ENCODE measurements around the gene PCDHB11. TPM values are rescaled to one million over a fixed set of nuclear protein-coding genes. Genes with fewer than 3 reads are reported as not detected.
A peak's percentile ranks its signal among the peaks of the same experiment; 100 is the strongest.
"Not testable (repeated sequence)": the region's sequence is repeated elsewhere in the genome, so short reads cannot be mapped to it uniquely, and the experiment has no call there.

PCDHB11 gene
- total RNA-seq, 4 donors from 2014 or later = 6.9 to 8.6 (median 7.6) TPM

DNA sequence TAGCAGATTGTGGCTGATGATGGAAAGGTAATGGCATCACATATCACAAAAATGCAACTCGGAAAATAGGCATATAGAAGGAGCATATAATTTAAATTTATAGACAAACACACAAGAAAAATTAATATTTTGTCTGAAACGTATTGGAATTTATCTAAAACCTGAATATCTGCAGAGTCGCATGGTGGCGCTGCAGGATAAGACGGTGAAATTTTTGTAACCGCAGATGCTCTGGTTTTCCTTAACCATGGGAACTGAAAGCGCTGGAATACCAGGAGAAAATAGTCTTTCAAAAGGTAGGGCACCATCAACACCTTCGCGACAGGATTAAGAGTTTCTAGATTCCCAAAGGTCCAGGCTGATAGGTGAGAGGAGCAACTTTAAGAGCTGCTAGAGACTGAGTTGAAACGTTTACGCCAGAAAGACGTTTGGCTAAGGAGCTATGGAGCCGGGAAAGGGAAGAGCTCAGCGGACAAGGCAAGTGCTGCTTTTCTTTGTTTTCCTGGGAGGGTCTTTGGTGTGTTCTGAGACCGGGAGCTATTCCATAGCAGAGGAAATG is 34.8 kb downstream of the PCDHB11 start:
- WGBS, 2 donors = 6 to 11% methylated on average over 15 of the region's 15 CpGs
- peak overlapping the region in 1 of 4 donors; percentile 9 for H3K4me3 ChIP-seq

DNA sequence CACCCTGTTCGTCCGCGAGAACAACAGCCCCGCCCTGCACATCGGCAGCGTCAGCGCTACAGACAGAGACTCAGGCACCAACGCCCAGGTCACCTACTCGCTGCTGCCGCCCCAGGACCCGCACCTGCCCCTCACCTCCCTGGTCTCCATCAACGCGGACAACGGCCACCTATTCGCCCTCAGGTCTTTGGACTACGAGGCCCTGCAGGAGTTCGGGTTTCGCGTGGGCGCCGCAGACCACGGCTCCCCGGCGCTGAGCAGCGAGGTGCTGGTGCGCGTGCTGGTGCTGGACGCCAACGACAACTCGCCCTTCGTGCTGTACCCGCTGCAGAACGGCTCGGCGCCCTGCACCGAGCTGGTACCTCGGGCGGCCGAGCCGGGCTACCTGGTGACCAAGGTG is 36.5 kb downstream of the PCDHB11 start:
- not testable (repeated sequence) for H3K27ac ChIP-seq; H3K27me3 ChIP-seq; H3K36me3 ChIP-seq; DNase-seq (ENCODE audit: low spot score in 2 of 2); H3K4me3 ChIP-seq; H3K4me1 ChIP-seq
- 30 to 39% methylated on average over 17 to 22 of the region's 40 CpGs for WGBS, 2 donors
- H3K9me3 ChIP-seq = peaks cover 4 to 100% (median 55%) of the 10 kb centered on the region in 4 donors

More for the DNA sequence above, 34.8 kb downstream of the PCDHB11 start:
- Histone ChIP-seq H3K27ac (no peak overlapping the region), H3K27me3 (no peaks in the 10 kb centered on the region), H3K4me1 (no peaks in the 10 kb centered on the region), H3K36me3 (peaks cover 0 to 10% (median 0%) of the 10 kb centered on the region in 3 donors), H3K9me3 (peaks cover 4 to 96% (median 48%) of the 10 kb centered on the region in 4 donors)
- no peak for DNase-seq (ENCODE audit: low spot score in 2 of 2)
- TF ChIP-seq, protein P1, sequence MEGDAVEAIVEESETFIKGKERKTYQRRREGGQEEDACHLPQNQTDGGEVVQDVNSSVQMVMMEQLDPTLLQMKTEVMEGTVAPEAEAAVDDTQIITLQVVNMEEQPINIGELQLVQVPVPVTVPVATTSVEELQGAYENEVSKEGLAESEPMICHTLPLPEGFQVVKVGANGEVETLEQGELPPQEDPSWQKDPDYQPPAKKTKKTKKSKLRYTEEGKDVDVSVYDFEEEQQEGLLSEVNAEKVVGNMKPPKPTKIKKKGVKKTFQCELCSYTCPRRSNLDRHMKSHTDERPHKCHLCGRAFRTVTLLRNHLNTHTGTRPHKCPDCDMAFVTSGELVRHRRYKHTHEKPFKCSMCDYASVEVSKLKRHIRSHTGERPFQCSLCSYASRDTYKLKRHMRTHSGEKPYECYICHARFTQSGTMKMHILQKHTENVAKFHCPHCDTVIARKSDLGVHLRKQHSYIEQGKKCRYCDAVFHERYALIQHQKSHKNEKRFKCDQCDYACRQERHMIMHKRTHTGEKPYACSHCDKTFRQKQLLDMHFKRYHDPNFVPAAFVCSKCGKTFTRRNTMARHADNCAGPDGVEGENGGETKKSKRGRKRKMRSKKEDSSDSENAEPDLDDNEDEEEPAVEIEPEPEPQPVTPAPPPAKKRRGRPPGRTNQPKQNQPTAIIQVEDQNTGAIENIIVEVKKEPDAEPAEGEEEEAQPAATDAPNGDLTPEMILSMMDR (IDR thresholded peaks at IDR 0.05) = no peak
- no peak for TF ChIP-seq EP300 (IDR thresholded peaks at IDR 0.05)
- no peak for TF ChIP-seq POLR2A (IDR thresholded peaks at IDR 0.05)

DNA sequence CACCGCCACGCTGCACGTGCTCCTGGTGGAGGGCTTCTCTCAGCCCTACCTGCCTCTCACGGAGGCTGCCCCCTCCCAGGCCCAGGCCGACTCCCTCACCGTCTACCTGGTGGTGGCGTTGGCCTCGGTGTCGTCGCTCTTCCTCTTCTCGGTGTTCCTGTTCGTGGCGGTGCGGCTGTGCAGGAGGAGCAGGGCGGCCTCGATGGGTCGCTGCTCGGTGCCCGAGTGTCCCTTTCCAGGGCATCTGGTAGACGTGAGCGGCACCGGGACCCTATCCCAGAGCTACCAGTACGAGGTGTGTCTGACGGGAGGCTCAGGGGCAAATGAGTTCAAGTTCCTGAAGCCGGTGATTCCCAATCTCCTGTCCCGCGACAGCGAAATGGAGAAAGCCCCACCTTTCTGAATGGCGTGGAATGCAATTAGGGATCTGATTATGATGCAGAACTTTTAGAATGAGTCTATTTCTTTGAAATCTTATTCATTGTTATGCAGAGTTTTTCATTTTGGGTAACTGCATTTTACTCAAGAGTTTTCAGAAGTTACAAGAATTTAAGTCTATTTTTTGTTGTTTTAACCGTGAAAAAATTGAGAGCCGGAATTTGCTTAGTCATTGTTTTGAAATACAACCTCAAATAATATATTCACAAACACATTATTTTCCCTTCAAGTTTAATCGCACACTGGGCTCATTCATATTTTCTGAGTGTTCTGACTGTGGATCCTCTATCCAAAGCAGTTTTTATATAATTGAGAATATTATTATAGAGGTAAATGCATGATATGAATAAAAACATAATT is 37.3 kb downstream of the PCDHB11 start:
- H3K4me1 ChIP-seq = no peaks in the 10 kb centered on the region
- no peak overlapping the region for H3K27ac ChIP-seq
- no peak overlapping the region for H3K4me3 ChIP-seq
- TF ChIP-seq POLR2A (IDR thresholded peaks at IDR 0.05) = no peak
- no peak for TF ChIP-seq EP300 (IDR thresholded peaks at IDR 0.05)
- TF ChIP-seq, protein P1 (IDR thresholded peaks at IDR 0.05) = no peak
- peaks cover 4 to 100% (median 57%) of the 10 kb centered on the region in 4 donors for H3K9me3 ChIP-seq
- H3K27me3 ChIP-seq = no peaks in the 10 kb centered on the region
- H3K36me3 ChIP-seq = peaks cover 0 to 10% (median 0%) of the 10 kb centered on the region in 3 donors
- no peak for DNase-seq (ENCODE audit: low spot score in 2 of 2)
- WGBS, 2 donors = 26 to 29% methylated on average over 29 to 32 of the region's 32 CpGs

DNA sequence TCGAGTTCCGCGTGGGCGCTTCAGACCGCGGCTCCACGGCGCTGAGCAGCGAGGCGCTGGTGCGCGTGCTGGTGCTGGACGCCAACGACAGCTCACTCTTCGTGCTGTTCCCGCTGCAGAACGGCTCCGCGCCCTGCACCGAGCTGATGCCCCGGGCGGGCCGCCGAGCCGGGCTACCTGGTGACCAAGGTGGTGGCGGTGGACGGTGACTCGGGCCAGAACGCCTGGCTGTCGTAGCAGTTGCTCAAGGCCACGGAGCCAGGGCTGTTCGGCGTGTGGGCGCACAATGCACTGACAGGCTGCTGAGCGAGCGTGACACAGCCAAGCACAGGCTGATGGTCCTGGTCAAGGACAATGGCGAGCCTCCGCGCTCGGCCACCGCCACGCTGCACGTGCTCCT is 42.1 kb downstream of the PCDHB11 start:
- Histone ChIP-seq H3K4me3 (no peak overlapping the region), H3K36me3 (peaks cover 0 to 9% (median 0%) of the 10 kb centered on the region in 3 donors), H3K9me3 (peaks cover 0 to 100% (median 59%) of the 10 kb centered on the region in 4 donors), H3K27me3 (no peaks in the 10 kb centered on the region), H3K4me1 (no peaks in the 10 kb centered on the region), H3K27ac (no peak overlapping the region)
- 9 to 25% methylated on average over 9 to 15 of the region's 43 CpGs for WGBS, 2 donors
- TF ChIP-seq, protein P1 (IDR thresholded peaks at IDR 0.05) = no peak
- TF ChIP-seq POLR2A (IDR thresholded peaks at IDR 0.05) = no peak
- no peak for TF ChIP-seq EP300 (IDR thresholded peaks at IDR 0.05)
- DNase-seq (ENCODE audit: low spot score in 2 of 2) = no peak

DNA sequence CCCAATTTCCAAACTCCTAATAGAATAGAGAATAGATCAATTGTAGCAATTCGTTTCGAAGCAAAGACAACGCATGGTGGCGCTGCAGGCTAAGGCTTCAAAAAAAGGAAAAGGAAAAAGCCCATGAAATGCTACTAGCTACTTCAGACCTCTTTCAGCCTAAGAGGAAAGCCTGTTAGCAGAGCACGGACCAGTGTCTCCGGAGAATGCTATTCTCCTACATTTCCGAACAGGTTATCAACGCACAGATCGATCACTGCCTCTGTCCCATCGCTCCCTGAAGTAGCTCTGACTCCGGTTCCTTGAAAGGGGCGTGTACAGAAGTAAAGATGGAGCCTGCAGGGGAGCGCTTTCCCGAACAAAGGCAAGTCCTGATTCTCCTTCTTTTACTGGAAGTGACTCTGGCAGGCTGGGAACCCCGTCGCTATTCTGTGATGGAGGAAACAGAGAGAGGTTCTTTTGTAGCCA is 45.9 kb downstream of the PCDHB11 start, which contains the start of gene PCDHB15:
TSS of gene PCDHB15 (plus strand) at position 146 of the 468 bp plus-strand sequence. CDS start at position 330, 184 bp downstream.
- TF ChIP-seq, protein P1 (IDR thresholded peaks at IDR 0.05) = peak in 3 of 5 experiments; percentile 7 to 33 (median 22)
- TF ChIP-seq EP300 (IDR thresholded peaks at IDR 0.05) = no peak
- peaks cover 0 to 100% (median 59%) of the 10 kb centered on the region in 4 donors for H3K9me3 ChIP-seq
- 9 to 12% methylated on average over 16 of the region's 16 CpGs for WGBS, 2 donors
- H3K27me3 ChIP-seq = no peaks in the 10 kb centered on the region
- peaks cover 0 to 38% (median 0%) of the 10 kb centered on the region in 3 donors for H3K36me3 ChIP-seq
- no peaks in the 10 kb centered on the region for H3K4me1 ChIP-seq
- DNase-seq (ENCODE audit: low spot score in 2 of 2) = no peak
- H3K27ac ChIP-seq = no peak within 1 kb of the TSS
- H3K4me3 ChIP-seq = peak within 1 kb of the TSS in 1 of 4 donors; percentile 16

DNA sequence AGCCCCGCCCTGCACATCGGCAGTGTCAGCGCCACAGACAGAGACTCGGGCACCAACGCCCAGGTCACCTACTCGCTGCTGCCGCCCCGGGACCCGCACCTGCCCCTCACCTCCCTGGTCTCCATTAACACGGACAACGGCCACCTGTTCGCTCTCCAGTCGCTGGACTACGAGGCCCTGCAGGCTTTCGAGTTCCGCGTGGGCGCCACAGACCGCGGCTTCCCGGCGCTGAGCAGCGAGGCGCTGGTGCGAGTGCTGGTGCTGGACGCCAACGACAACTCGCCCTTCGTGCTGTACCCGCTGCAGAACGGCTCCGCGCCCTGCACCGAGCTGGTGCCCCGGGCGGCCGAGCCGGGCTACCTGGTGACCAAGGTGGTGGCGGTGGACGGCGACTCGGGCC is 47.5 kb downstream of the PCDHB11 start:
- 44 to 52% methylated on average over 12 to 16 of the region's 42 CpGs for WGBS, 2 donors
- peaks cover 0 to 100% (median 58%) of the 10 kb centered on the region in 4 donors for H3K9me3 ChIP-seq

DNA sequence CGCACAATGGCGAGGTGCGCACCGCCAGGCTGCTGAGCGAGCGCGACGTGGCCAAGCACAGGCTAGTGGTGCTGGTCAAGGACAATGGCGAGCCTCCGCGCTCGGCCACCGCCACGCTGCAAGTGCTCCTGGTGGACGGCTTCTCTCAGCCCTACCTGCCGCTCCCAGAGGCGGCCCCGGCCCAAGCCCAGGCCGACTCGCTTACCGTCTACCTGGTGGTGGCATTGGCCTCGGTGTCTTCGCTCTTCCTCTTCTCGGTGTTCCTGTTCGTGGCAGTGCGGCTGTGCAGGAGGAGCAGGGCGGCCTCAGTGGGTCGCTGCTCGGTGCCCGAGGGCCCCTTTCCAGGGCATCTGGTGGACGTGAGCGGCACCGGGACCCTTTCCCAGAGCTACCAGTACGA is 48.0 kb downstream of the PCDHB11 start:
- 55 to 58% methylated on average over 20 to 32 of the region's 34 CpGs for WGBS, 2 donors
- H3K4me3 ChIP-seq; H3K4me1 ChIP-seq; DNase-seq (ENCODE audit: low spot score in 2 of 2); H3K27ac ChIP-seq; H3K27me3 ChIP-seq: not testable (repeated sequence)
- Histone ChIP-seq H3K9me3 (peaks cover 0 to 100% (median 57%) of the 10 kb centered on the region in 4 donors), H3K36me3 (peaks cover 0 to 49% (median 0%) of the 10 kb centered on the region in 3 donors)

More for the DNA sequence above, 47.5 kb downstream of the PCDHB11 start:
- H3K4me1 ChIP-seq; H3K27me3 ChIP-seq; DNase-seq (ENCODE audit: low spot score in 2 of 2); H3K4me3 ChIP-seq; H3K27ac ChIP-seq: not testable (repeated sequence)
- peaks cover 0 to 49% (median 0%) of the 10 kb centered on the region in 3 donors for H3K36me3 ChIP-seq

Data from tibial nerve (tissue), 4 donors.